Spleen (tissue), 11 donors: ENCODE results near the gene LTBP2. TPM values are rescaled to one million over a fixed set of nuclear protein-coding genes. Genes with fewer than 3 reads are reported as not detected.

Experiments used
- DNase-seq: peaks from one replicate; pipeline ENCODE4 v3.0.0-alpha.2; 2020
- H3K27ac ChIP-seq, 8 donors: fragments of 200-600 bp; sonication (generic) in 7 of 8; 1 replicate in 4 of 8; 2 replicates in 4 of 8; pipeline versions ENCODE4 v1.5.0 to v1.8.0; 2016 to 2021; ENCODE audit warnings: inconsistent platforms in 4 of 8, mild to moderate bottlenecking in 4 of 8, moderate library complexity in 1 of 8
- H3K27me3 ChIP-seq, 7 donors: fragments of 200-600 bp; sonication (generic) in 6 of 7; replicated peaks in 1 of 7; 1 replicate in 4 of 7; 2 replicates in 3 of 7; pipeline versions ENCODE4 v1.5.0 to v1.8.0; 2016 to 2021; ENCODE audit warnings: inconsistent platforms in 3 of 7, mild to moderate bottlenecking in 1 of 7
- H3K36me3 ChIP-seq, 6 donors: fragments of 200-600 bp; sonication (generic) in 5 of 6; 1 replicate in 4 of 6; 2 replicates in 2 of 6; pipeline versions ENCODE4 v1.5.0 to v1.8.0; 2016 to 2021; ENCODE audit warnings: inconsistent platforms in 2 of 6
- H3K4me1 ChIP-seq, 6 donors: fragments of 200-600 bp; sonication (generic) in 5 of 6; 1 replicate in 3 of 6; 2 replicates in 3 of 6; pipeline versions ENCODE4 v1.5.0 to v1.8.0; 2016 to 2021; ENCODE audit warnings: inconsistent platforms in 3 of 6
- H3K4me3 ChIP-seq, 8 donors: fragments of 200-600 bp; sonication (generic) in 7 of 8; 1 replicate in 4 of 8; 2 replicates in 4 of 8; pipeline versions ENCODE4 v1.5.0 to v1.8.0; 2016 to 2021; ENCODE audit warnings: inconsistent platforms in 4 of 8, mild to moderate bottlenecking in 4 of 8, moderate library complexity in 2 of 8
- H3K9me3 ChIP-seq, 8 donors: fragments of 200-600 bp; sonication (generic) in 7 of 8; 1 replicate in 4 of 8; 2 replicates in 4 of 8; pipeline versions ENCODE4 v1.5.0 to v1.8.0; 2016 to 2021; ENCODE audit warnings: inconsistent platforms in 4 of 8
- POLR2A ChIP-seq, 3 donors: fragments of 450-650 bp; IDR thresholded peaks; one replicate each; pipeline ENCODE4 v1.5.1; 2017; ENCODE audit warnings: antibody characterized with exemption in 3 of 3, mild to moderate bottlenecking in 1 of 3
- POLR2AphosphoS5 ChIP-seq, 3 donors: sonication (generic); formaldehyde crosslinking; IDR thresholded peaks; one replicate each; pipeline ENCODE4 v1.5.1; 2017; ENCODE audit warnings: antibody characterized with exemption in 3 of 3
- WGBS, 5 donors: extraction: QIAGEN DNeasy Blood & Tissue Kit in 3 of 5; methylation state at CpG; one replicate each; pipeline versions ENCODE4 v1.1.5 to v1.1.7; 2013 to 2018; 5-methylcytosine and 5-hydroxymethylcytosine counted together
- intact Hi-C: fragments of 100-400 bp; cut with DNase I; formaldehyde crosslinking; loops from one replicate; pipeline ENCODE4 v1.15.0; 2023; ENCODE audit warnings: low total_unique reads
- polyA plus RNA-seq, 3 donors: library from polyadenylated mRNA; stranded (reverse); fragments of 200-250 nt; gene quantifications; one replicate each; pipeline ENCODE4 v1.2.1, GENCODE V29; 2013
- total RNA-seq, 7 donors: library from RNA; depleted of rRNA in 3 of 7; stranded (reverse); fragments of >200 nt in 3 of 7; fragmentation: NEBNext Ultra II Directional in 4 of 7; extraction: Animal tissue kit (Norgen Biotek cat#: 25700) in 4 of 7; gene quantifications; one replicate each; pipeline versions ENCODE4 v1.1.0 to v1.2.1, GENCODE V29; 2016 to 2021
- TF ChIP-seq, protein P1 (sequence below), 11 experiments: fragments of 200-600 bp in 7 of 11; fragments of 450-650 bp in 4 of 11; sonication (generic) in 4 of 11; IDR thresholded peaks in 8 of 11; conservative IDR thresholded peaks in 3 of 11; 1 replicate in 7 of 11; 2 replicates in 4 of 11; pipeline versions ENCODE4 v1.4.0 to v1.8.0; 2016 to 2021; ENCODE audit warnings: antibody characterized with exemption in 11 of 11, inconsistent platforms in 4 of 11, mild to moderate bottlenecking in 1 of 11
- donor health status: healthy with polysubstance abuse.
- donor health status: DM: no; HTN: no; CAD: no; lungs with moderate emphysema.
- donor health status: DM: no; HTN: no; CAD: no.
- donor health status: Bipolar disorder and iron deficiency.
- donor health status: healthy.
- donor health status: DM: no; HTN: no; CAD: no.
- donor health status: DM: yes; HTN: yes; CAD: no.

Gene LTBP2
- total and polyA plus RNA-seq, 10 donors: 3.4 to 10.7 (median 5.6) TPM

DNA sequence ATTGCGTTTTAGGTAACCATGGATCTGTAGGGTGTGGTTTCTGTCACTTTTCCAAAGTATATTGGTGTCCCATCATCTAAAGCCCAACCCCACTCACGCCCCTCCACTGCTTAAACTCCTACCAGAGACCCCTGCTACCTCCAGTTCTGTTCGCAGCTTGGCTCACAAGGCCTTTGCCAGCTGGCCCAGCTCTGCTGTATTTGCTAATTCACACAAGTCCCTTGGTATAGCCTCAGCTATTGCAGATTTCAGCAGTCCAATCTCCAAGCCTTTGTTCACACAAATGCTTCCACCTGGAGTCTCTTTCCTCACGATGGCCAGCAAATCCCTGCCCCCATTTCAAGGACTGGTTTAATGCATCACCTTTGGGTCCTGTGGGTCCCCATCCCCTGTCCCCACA lies 94.3 kb downstream of the LTBP2 start:
- WGBS, 5 donors: 78 to 91% (median 88%) methylated on average over 4 of the region's 4 CpGs
- Histone ChIP-seq H3K9me3 (no peaks in the 10 kb centered on the region), H3K4me1 (peaks cover 0 to 27% (median 17%) of the 10 kb centered on the region in 6 donors), H3K4me3 (no peak overlapping the region), H3K27ac (no peak overlapping the region), H3K36me3 (no peaks in the 10 kb centered on the region), H3K27me3 (peaks cover 0 to 8% (median 0%) of the 10 kb centered on the region in 7 donors)
- intact Hi-C loops: no loop called here
- DNase-seq: peak; percentile 39
- TF ChIP-seq POLR2A (IDR thresholded peaks at IDR 0.05) (no peak), POLR2AphosphoS5 (IDR thresholded peaks at IDR 0.05) (no peak)
- TF ChIP-seq, protein P1, sequence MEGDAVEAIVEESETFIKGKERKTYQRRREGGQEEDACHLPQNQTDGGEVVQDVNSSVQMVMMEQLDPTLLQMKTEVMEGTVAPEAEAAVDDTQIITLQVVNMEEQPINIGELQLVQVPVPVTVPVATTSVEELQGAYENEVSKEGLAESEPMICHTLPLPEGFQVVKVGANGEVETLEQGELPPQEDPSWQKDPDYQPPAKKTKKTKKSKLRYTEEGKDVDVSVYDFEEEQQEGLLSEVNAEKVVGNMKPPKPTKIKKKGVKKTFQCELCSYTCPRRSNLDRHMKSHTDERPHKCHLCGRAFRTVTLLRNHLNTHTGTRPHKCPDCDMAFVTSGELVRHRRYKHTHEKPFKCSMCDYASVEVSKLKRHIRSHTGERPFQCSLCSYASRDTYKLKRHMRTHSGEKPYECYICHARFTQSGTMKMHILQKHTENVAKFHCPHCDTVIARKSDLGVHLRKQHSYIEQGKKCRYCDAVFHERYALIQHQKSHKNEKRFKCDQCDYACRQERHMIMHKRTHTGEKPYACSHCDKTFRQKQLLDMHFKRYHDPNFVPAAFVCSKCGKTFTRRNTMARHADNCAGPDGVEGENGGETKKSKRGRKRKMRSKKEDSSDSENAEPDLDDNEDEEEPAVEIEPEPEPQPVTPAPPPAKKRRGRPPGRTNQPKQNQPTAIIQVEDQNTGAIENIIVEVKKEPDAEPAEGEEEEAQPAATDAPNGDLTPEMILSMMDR (IDR thresholded peaks at IDR 0.05 in 8 of 11, conservative IDR thresholded peaks at IDR 0.05 in 3 of 11): no peak

DNA sequence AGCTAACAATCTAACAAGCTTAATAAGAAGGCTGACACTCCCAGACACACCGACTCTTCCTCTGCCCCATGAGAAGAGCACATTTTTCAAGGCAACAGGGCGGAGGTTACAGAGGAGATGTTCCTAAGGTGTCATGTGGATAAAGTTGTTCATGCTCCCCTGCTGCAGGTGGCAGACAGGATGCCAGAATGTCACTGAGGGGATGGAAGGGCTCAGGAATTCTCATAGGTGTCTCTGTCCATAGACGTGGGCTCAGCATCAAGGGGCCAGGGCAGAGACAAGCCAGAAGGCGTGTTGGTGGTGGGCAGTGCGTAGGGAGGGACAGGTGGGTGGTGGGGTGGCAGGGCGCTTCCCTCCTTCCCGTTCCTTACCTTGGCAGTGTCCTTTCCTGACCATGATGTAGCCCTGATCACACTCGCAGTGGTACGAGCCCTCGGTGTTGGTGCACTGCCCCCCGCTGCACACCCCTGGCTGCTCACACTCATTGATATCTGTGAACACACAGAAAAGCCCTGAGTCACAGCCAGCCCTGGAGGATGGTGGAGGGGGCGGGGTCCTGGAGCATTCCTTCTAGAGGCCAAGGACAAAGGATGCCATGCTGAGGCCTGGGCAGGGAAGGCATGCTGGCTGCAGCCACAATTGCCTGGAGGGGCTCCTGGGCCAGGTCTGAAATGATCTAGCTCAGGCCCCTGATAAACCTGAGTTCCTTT lies 95.4 kb downstream of the LTBP2 start:
- WGBS, 5 donors: 67 to 82% (median 78%) methylated on average over 11 to 12 of the region's 12 CpGs
- Histone ChIP-seq H3K4me1 (peaks cover 0 to 27% (median 17%) of the 10 kb centered on the region in 6 donors), H3K27ac (no peak overlapping the region), H3K9me3 (no peaks in the 10 kb centered on the region), H3K27me3 (peaks cover 0 to 9% (median 0%) of the 10 kb centered on the region in 7 donors), H3K4me3 (no peak overlapping the region), H3K36me3 (no peaks in the 10 kb centered on the region)
- intact Hi-C loops: no loop called here
- peak; percentile 75 for DNase-seq
- TF ChIP-seq, protein P1 (IDR thresholded peaks at IDR 0.05 in 8 of 11, conservative IDR thresholded peaks at IDR 0.05 in 3 of 11): no peak
- peak in 1 of 3 donors; percentile 46 for TF ChIP-seq POLR2AphosphoS5 (IDR thresholded peaks at IDR 0.05)

DNA sequence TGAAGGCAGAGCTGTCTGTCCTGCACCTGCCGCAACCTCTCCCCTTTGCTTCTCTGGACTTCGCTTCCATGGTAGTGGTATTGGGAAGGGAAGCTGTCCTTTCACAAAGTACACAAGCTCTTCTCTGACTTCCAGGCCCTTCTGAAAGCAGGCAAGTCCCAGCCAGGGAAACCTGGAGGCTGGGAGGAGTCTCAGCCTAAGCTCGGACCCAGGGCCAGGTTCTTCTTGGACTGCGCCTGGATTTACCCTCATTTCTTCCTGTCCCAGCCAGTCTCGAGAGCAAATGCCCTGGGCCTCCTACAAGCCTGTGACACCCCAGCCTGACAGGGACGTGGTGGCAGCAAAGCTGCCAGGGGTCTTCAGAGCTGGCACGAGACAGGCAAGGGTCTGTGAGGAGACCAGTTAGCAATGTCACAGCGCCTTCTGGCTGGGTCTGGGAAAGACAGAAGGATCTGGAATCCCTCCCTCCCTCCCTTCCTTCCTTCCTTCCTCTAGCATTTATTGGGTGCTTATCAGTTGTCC lies 96.1 kb downstream of the LTBP2 start:
- H3K4me3 ChIP-seq: no peak overlapping the region
- intact Hi-C loops: no loop called here
- peaks cover 0 to 27% (median 17%) of the 10 kb centered on the region in 6 donors for H3K4me1 ChIP-seq
- 70 to 90% (median 85%) methylated on average over 5 to 8 of the region's 8 CpGs for WGBS, 5 donors
- H3K9me3 ChIP-seq: no peaks in the 10 kb centered on the region
- no peak for TF ChIP-seq POLR2AphosphoS5 (IDR thresholded peaks at IDR 0.05)
- no peak overlapping the region for H3K27ac ChIP-seq
- no peaks in the 10 kb centered on the region for H3K36me3 ChIP-seq
- H3K27me3 ChIP-seq: peaks cover 0 to 9% (median 0%) of the 10 kb centered on the region in 7 donors
- peak; percentile 45 for DNase-seq

DNA sequence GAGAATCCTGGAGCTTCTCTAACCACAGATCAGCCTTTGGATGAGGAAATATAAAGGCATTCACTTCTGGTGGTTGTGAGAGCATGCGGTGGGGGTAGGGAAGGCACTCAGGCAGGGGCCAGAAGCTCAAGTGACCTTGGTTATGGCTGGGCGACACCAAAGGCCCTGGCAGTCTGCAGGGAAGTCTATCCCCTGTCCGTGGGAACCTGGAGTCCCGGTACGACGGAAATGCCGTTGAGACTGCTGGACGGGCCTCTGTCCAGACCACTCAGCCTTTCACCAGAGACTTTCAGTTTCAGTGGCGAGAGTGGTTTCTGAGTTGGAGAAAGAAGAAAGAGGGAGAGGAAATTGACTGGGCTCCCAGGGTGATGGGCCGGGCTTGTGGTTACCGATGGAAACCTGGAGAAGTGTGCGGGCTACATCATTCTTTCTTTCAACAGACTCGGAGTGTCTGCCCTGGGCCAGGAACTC lies 97.5 kb downstream of the LTBP2 start:
- intact Hi-C loops: no loop called here
- Histone ChIP-seq H3K4me1 (peaks cover 0 to 27% (median 17%) of the 10 kb centered on the region in 6 donors), H3K9me3 (no peaks in the 10 kb centered on the region), H3K4me3 (peak overlapping the region in 2 of 8 donors; percentile 7 to 28), H3K27me3 (peaks cover 0 to 11% (median 0%) of the 10 kb centered on the region in 7 donors), H3K27ac (peak overlapping the region in 7 of 8 donors; percentile 23 to 63 (median 49)), H3K36me3 (no peaks in the 10 kb centered on the region)
- DNase-seq: peak; percentile 73
- TF ChIP-seq POLR2AphosphoS5 (IDR thresholded peaks at IDR 0.05): peak in 1 of 3 donors; percentile 37
- TF ChIP-seq, protein P1 (IDR thresholded peaks at IDR 0.05 in 8 of 11, conservative IDR thresholded peaks at IDR 0.05 in 3 of 11): no peak
- WGBS, 5 donors: 0 to 11% (median 6%) methylated on average over 13 of the region's 13 CpGs
